HG02623 (cell line): ENCODE results near the gene TALDO1.

Source experiments
- ATAC-seq: cut with Tn5 transposase; IDR thresholded peaks from one replicate; pipeline ENCODE4 v1.9.1; 2021; ENCODE audit warnings: moderate library complexity; ENCODE audit not compliant: unreplicated experiment

TALDO1 gene

GRCh38 chr11:747158-748006 lies at the start of gene TALDO1:
Gene TALDO1, plus strand, starts transcription at chr11:747464. Its CDS starts 18 bp downstream, at chr11:747482.
- ATAC-seq = peak; percentile 89

- ATAC-seq = no peak
Measured at GRCh38 chr11:697811-698311, 49.4 kb upstream of the TALDO1 start.

GRCh38 chr11:698493-699115 lies 48.7 kb upstream of the TALDO1 start:
- no peak for ATAC-seq

DNA sequence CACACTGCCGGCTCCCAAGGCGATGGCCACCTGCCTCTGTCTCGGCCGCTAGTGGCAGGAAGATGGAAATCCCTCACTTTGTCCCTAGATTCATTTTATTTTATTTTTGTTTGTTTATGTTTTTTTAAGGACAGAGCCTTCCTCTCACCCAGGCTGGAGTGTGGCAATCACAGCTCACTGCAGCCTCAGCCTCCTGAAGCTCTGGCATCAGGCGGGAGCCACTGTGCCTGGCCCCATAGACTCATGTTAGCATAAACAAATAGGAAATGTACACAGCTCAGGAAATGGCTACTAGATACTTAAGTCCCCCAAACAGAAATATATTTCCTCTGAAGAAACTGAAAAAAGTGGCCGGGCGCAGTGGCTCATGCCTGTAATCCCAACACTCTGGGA lies 48.2 kb upstream of the TALDO1 start:
- ATAC-seq = no peak

DNA sequence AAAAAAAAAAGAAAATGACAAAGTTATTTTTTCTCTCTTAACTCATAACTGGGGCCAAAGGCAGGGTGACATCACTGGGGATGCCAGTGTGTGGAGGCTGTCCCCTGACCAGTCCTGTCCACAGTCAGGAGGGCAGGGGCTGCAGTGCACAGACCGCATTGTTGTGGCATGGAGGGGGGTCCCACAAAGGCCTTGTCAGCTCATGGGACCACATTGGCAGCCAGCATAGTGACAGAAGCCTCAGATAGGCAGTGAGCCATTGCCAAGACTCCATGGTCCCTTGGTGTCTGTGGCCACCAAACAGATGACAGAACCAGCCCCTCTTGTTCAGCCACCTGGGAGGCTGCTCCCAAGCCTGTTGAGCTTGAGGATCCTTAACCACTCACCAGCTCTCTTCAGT lies 47.5 kb upstream of the TALDO1 start:
- ATAC-seq = no peak

DNA sequence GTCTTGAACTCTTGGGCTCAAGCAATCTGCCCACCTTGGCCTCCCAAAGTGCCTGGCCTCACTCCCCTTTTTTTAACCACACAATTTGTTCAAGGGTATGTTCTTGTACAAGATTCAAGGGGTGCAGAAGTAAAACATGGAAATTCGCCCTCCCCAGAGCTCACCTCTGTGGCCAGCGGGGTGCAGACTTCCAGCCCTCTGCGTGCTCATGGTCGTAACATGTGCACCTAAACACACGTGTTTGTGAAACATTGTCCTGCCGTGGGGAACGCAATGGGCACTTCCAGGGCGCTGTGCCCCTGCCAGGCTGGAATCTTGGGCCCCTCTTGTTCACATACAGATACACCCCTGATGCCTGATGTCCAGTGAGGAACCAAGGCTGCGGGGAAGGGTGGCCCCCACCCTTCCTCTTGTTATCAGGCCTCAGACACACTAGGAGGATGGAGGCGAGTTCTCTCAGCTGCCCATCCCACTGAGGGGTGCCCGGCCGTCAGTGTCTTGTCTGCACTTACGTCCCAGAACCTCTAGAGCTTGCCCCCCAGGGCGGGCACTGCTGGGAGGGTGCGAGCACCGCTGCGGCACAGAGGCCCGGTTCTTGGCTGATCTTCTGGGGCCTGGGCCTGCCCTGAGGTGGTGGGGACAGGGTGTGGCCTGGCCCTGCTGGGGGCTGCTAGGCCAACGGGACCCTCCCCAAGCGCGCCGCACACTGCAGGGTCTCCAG lies 45.4 kb upstream of the TALDO1 start:
- ATAC-seq = no peak

- ATAC-seq = no peak
Measured at GRCh38 chr11:702462-703461, 44.5 kb upstream of the TALDO1 start.

DNA sequence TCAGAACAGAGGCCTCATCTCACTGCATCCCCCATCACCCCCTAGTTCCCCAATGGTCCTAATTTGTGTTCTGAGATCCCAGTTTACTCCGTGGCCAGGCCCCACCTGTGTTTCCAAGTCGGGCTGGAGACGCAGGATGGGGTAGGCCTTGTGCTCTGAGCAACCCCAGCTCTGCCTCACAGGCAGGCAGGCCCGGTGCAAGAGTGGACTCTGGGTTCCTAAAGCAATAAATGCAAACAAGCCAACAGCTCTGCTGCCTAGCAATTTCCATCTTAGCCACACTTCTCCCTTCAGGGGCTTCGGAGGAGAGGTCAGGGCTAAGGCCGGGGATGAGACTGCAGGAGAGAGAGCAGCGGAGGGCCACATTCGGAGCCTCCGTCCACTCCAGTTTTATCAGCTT lies 43.8 kb upstream of the TALDO1 start:
- ATAC-seq = no peak

DNA sequence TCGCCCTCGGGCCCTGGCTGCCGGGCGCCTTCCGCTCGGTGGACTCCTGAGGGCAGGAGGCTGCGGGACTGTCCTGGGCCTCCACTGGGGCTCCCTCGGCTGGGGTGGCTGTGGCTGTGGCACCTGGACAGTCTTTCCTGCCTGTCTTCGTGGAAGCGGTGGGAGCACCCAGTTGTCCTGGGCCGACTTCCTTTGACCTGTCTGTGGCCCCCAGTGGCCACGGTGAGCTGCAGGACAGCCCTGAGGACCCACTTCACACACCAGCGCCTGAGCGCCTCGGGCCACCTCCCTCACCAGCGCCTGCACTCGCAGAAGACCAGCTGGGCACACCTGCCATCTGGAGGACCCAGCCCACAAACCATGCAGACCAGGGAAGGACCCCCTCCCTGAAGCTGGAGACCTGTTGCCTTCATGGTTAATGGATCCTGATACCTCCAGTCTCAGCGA lies 43.0 kb upstream of the TALDO1 start:
- no peak for ATAC-seq

DNA sequence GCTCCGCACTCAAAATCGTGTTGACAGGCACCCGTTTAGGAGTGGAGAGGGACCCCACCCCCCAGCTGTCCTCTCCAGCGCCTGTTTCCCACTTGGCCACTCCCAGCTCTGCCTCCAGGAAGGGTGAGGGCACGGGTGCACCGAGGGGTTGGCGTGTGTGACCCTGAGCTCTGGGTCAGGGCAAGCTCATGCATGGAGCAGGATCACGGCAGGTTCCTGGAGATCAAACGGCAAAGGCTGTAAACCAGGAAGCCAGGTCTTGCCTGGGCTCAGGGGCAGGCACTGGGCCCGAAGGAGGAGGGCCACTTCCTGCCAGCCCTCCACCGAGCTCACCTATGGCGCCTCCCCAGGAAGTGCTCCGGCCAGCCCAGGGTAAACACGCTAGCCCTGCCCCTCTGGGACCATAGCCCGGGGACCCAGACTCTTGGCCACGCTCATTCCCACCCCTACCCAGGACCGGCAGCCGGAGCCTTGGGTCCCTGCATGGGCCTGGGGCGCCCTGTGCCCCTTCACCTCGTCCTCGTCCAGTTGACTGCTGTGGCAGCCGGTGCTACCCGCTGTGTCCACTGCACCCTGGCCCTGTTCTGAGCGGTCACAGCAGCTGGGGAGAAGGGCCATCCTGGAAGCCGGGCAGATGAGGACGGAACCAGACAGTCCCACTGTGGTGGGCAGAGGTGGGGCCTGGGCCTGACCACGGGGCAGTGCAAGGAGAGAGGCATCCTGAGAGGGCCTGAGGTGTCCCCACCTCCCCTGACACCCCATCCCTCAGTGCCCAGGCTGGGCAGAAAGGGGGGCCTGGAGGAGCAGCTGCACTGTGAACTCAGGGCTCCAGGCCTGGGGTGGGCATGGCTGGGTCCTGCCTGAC lies 42.3 kb upstream of the TALDO1 start:
- no peak for ATAC-seq

DNA sequence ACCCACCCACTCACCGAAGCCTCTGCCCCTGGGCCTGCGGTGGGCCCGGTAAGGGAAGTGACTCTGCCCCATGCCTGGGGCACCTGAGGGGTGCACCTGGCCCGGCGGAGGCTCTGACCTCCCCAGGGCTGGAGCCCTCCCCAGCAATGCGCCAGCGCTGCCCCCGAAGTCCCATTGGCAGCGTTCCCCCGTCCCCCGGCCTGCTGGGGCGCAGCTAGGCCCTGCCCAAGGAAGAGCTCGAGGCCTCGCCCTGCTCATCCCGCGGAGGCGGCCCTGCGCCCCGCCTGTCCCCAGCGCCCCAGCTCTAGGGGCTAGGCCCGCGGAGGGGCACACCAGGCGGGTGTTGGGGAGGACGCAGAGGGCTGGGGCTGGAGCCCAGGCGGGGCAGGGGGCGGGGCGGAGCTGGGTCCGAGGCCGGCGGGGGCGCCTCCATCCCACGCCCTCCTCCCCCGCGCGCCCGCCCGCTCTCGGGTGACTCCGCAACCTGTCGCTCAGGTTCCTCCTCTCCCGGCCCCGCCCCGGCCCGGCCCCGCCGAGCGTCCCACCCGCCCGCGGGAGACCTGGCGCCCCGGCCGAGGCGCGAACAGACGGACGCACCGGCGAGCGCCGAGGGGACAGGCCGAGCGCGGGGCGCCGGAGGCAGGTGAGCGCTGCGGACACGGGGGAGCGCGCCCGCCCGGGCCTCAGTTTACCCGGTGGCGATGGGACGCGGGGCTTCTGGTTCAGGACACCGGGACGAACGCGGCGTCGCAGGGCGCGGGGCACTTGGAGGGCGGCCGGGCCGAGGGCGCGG lies 41.4 kb upstream of the TALDO1 start, which contains the start of gene EPS8L2:
Gene EPS8L2 (plus strand): TSS at position 586 of the 793 bp plus-strand sequence. CDS start 3,177 bp downstream, outside the sequence.
- no peak for ATAC-seq

GRCh38 chr11:706439-706956 lies 40.8 kb upstream of the TALDO1 start:
- ATAC-seq = no peak

DNA sequence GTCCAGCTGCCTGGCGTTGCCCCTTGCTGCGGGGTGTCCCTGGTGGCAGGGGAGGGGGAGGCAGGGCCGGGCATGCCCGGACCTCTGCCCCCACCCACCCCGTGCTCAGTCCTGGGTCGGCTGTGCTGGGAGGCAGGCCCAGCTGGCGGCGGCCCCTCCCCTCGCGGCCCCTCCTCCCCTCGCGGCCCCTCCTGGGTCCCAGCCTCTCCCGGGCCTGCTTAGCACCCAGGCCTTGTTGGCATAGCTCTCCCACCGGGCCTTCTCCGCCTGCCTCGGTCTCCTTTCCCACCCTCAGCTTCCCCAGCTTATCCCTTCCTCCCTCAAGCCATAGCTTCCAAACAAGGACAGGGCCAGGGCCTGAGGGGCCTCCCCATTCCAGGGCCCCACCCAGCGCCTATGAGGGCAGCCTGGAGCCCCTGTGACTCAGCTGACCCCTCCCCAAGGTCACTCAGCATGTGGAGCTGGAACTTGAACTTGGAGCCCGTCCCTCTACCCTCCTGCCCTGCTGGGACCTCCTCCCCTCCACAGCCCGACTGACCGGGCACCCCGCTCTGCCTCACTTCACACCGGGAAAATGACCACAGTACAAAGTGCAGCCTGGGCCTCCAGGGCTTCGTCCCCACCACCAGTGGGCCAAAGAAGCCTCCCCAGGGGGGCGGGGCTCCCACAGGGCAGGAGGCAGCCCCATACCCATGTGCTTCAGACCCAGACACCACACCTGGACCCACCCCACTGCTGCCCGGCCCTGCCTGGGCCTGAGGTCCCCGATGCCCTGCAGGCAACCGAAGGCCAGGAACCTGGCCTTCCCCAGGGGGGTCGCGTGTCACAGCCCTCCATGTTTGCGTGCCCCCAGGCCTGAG lies 40.1 kb upstream of the TALDO1 start:
- ATAC-seq = no peak

GRCh38 chr11:707817-708420 lies 39.3 kb upstream of the TALDO1 start:
- no peak for ATAC-seq

GRCh38 chr11:708511-708910 lies 38.8 kb upstream of the TALDO1 start:
- ATAC-seq = no peak

- ATAC-seq = no peak
Measured at GRCh38 chr11:709109-709997, 37.9 kb upstream of the TALDO1 start.
